K562 (cell line): ENCODE measurements around the gene SAP30BP. TPM values are rescaled to one million over a fixed set of nuclear protein-coding genes. Genes with fewer than 3 reads are reported as not detected.
A peak's percentile ranks its signal among the peaks of the same experiment; 100 is the strongest.

Source experiments
- ATAC-seq: fragments of 200-7000 bp; cut with Tn5 transposase; 3 replicates; pipeline ENCODE4 v1.9.1; 2020; ENCODE audit warnings: moderate library complexity
- BruUV-seq: library from RNA; stranded (reverse); fragments of 400-500 nt; replicated peaks from 2 replicates; lab custom pipeline; 2021; lab: Mats Ljungman, UMichigan
- CTCF ChIA-PET: fragments of 300-600 bp; formaldehyde crosslinking; extraction: SDS; loops from one replicate; lab custom pipeline; 2021; ENCODE audit warnings: low intra/inter-chr PET ratio; lab: Yijun Ruan, JAX
- POLR2A ChIA-PET: fragments of 300-600, 350-650 bp; sonication (Branson Sonifier 250); formaldehyde crosslinking; extraction: SDS; loops from one replicate; lab custom pipeline; 2021; ENCODE audit warnings: antibody characterized with exemption, inconsistent platforms; lab: Yijun Ruan, JAX
- DNase-seq, 4 experiments: peaks; one replicate each; pipeline versions ENCODE4 v3.0.0 to v3.0.0-alpha.2; 2011 to 2018; ENCODE audit warnings: low spot score in 3 of 4, mixed read lengths in 3 of 4; ENCODE audit errors: extremely low read depth in 1 of 4
- FAIRE-seq: peaks from 2 replicates; lab custom pipeline; 2011; peaks lifted over from hg19 to GRCh38; lab: Jason Lieb, UNC
- H2AFZ ChIP-seq: 2 replicates; pipeline ENCODE4 v1.6.0; 2011; ENCODE audit warnings: low read depth, low read length, control low read depth, inconsistent platforms
- H3K27ac ChIP-seq: fragments of 200-600 bp; 3 replicates; pipeline ENCODE4 v1.8.0; 2011; ENCODE audit warnings: low read depth, mild to moderate bottlenecking, control low read depth, inconsistent platforms, low read length, moderate library complexity, mixed read lengths; ENCODE audit errors: extremely low read depth
- H3K27me3 ChIP-seq, 2 experiments: fragments of 300-600 bp in 1 of 2; 2 replicates in 1 of 2; 3 replicates in 1 of 2; pipeline versions ENCODE4 v1.6.0 to v1.8.0; 2011; ENCODE audit warnings: inconsistent platforms in 2 of 2, low read length in 2 of 2, mild to moderate bottlenecking in 1 of 2, mixed read lengths in 1 of 2, moderate library complexity in 1 of 2; ENCODE audit not compliant: control insufficient read depth in 2 of 2, insufficient read depth in 2 of 2
- H3K36me3 ChIP-seq: fragments of 300-600 bp; 3 replicates; pipeline ENCODE4 v1.8.0; 2011; ENCODE audit warnings: mild to moderate bottlenecking, low read length, inconsistent platforms; ENCODE audit not compliant: control insufficient read depth, insufficient read depth
- H3K4me1 ChIP-seq, 2 experiments: fragments of 200-600 bp in 1 of 2; replicated peaks in 1 of 2; 2 replicates in 1 of 2; 3 replicates in 1 of 2; pipeline versions ENCODE4 v1.5.1 to v1.8.0; 2011; ENCODE audit warnings: inconsistent platforms in 2 of 2, low read length in 2 of 2, mild to moderate bottlenecking in 1 of 2, mixed read lengths in 1 of 2, moderate library complexity in 1 of 2; ENCODE audit not compliant: control insufficient read depth in 2 of 2, insufficient read depth in 2 of 2
- H3K4me2 ChIP-seq: 2 replicates; pipeline ENCODE4 v1.6.1; 2011; ENCODE audit warnings: low read length, control low read depth, inconsistent platforms, mixed read lengths; ENCODE audit not compliant: insufficient read depth
- H3K4me3 ChIP-seq: fragments of 200-600 bp; sonication (generic), shearing (Covaris generic); 2 replicates; pipeline ENCODE4 v1.5.1; 2016; ENCODE audit warnings: control low read depth, inconsistent platforms
- H3K79me2 ChIP-seq: fragments of 200-600 bp; 3 replicates; pipeline ENCODE4 v1.8.0; 2011; ENCODE audit warnings: low read length, inconsistent platforms; ENCODE audit not compliant: control insufficient read depth, insufficient read depth
- H3K9ac ChIP-seq, 2 experiments: 2 replicates each; pipeline versions ENCODE4 v1.6.0 to v1.6.1; 2011; ENCODE audit warnings: low read depth in 2 of 2, low read length in 2 of 2, control low read depth in 1 of 2, inconsistent platforms in 1 of 2, mild to moderate bottlenecking in 1 of 2, mixed read lengths in 1 of 2; ENCODE audit not compliant: insufficient read depth in 1 of 2
- H3K9me1 ChIP-seq: one replicate; pipeline ENCODE4 v1.6.0; 2011; ENCODE audit warnings: inconsistent platforms, mild to moderate bottlenecking, low read length, moderate library complexity; ENCODE audit not compliant: control insufficient read depth, insufficient read depth
- H3K9me3 ChIP-seq: replicated peaks from 2 replicates; pipeline ENCODE4 v1.5.1; 2011; ENCODE audit warnings: low read depth, low read length, inconsistent platforms; ENCODE audit not compliant: control insufficient read depth, insufficient read depth
- H4K20me1 ChIP-seq: replicated peaks from 2 replicates; pipeline ENCODE4 v1.6.1; 2011; ENCODE audit warnings: low read length, inconsistent platforms, mixed read lengths; ENCODE audit not compliant: control insufficient read depth, insufficient read depth
- CREB3L1 ChIP-seq: fragments of 450-650 bp; IDR thresholded peaks from 2 replicates; pipeline ENCODE4 v1.6.1; 2014; ENCODE audit warnings: low read depth, mild to moderate bottlenecking, moderate library complexity, borderline replicate concordance
- HDAC2 ChIP-seq: fragments of 450-650 bp; IDR thresholded peaks from 2 replicates; pipeline ENCODE4 v1.6.1; 2016; ENCODE audit warnings: mild to moderate bottlenecking
- MTF1 ChIP-seq: fragments of 250-450 bp; sonication (Bioruptor Pico); IDR thresholded peaks from 2 replicates; pipeline ENCODE4 v1.9.0; 2021; ENCODE audit warnings: moderate library complexity, mild to moderate bottlenecking, inconsistent platforms, borderline replicate concordance
- POLR2G ChIP-seq: fragments of 200-400 bp; formaldehyde crosslinking; IDR thresholded peaks from 2 replicates; pipeline ENCODE4 v1.6.1; 2017; ENCODE audit warnings: low read depth, mild to moderate bottlenecking, antibody characterized with exemption, low read length, moderate library complexity
- ZBTB33 ChIP-seq: sonication (generic); formaldehyde crosslinking; IDR thresholded peaks from 2 replicates; pipeline ENCODE4 v1.8.1; 2023; ENCODE audit warnings: mild to moderate bottlenecking, missing genetic modification reagents
- ZKSCAN8 ChIP-seq: fragments of 200-800 bp; sonication (Bioruptor generic); IDR thresholded peaks from 2 replicates; pipeline ENCODE4 v1.6.1; 2016; ENCODE audit warnings: missing genetic modification characterization, missing compliant biosample characterization
- WGBS: fragments of 100-300 bp; shearing (Covaris generic); methylation state at CpG from one replicate; pipeline ENCODE4 v1.1.6; 2016; ENCODE audit warnings: low coverage, mixed read lengths; ENCODE audit not compliant: insufficient coverage; ENCODE audit errors: missing lambda C conversion rate; 5-methylcytosine and 5-hydroxymethylcytosine counted together
- in situ Hi-C: fragments of 300-500 bp; cut with MboI; formaldehyde crosslinking; loops from 4 replicates; pipeline ENCODE4 v1.15.0; 2018; ENCODE audit warnings: inconsistent platforms, mixed read lengths
- intact Hi-C: fragments of 100-400 bp; cut with micrococcal nuclease; formaldehyde crosslinking; loops from 2 replicates; pipeline ENCODE4 v1.14.2; 2022
- polyA plus RNA-seq, 8 experiments: library from polyadenylated mRNA; depleted of rRNA in 4 of 8; stranded (reverse) in 5 of 8; unstranded in 3 of 8; fragments of >200 nt; fragmentation: Nextera tagmentation in 2 of 8; fragmentation: Illumina TruSeq in 1 of 8; extraction: Ambion mirVana in 2 of 8; extraction: Trizol in 1 of 8; gene quantifications; 2 replicates each; pipeline versions ENCODE4 v1.2.1 to v1.2.3, GENCODE V29; 2011 to 2014; ENCODE audit warnings: inconsistent platforms in 1 of 8, missing spikeins in 1 of 8
- total RNA-seq, 7 experiments: library from RNA; depleted of rRNA in 6 of 7; stranded (reverse); fragments of >200 nt in 6 of 7; fragmentation: Illumina TruSeq in 2 of 7; extraction: Trizol in 2 of 7; gene quantifications; 2 replicates each; pipeline versions ENCODE4 v1.2.1 to v1.2.3, GENCODE V29; 2011 to 2021; ENCODE audit warnings: low replicate concordance in 1 of 7
- TF ChIP-seq, protein P1 (sequence below), 2 experiments: fragments of 450-650 bp; formaldehyde crosslinking in 1 of 2; IDR thresholded peaks; 2 replicates each; pipeline versions ENCODE4 v1.4.0 to v1.6.1; 2014 to 2020; ENCODE audit warnings: mild to moderate bottlenecking in 2 of 2, borderline replicate concordance in 1 of 2, low read depth in 1 of 2

Gene SAP30BP
- total and polyA plus RNA-seq, 9 of the 15 experiments (the other 6 are each of a cell fraction or from before 2014, with no cell fraction given), result 45.3 to 154 (median 71.7) TPM

GRCh38 chr17:75630071-75630917 lies 36.8 kb upstream of the SAP30BP start:
- H3K9me1 ChIP-seq, result no peaks in the 10 kb centered on the region
- no peaks in the 10 kb centered on the region for H3K79me2 ChIP-seq
- no peak for DNase-seq
- H3K9me3 ChIP-seq, result no peaks in the 10 kb centered on the region
- 87% methylated on average over 21 of the region's 26 CpGs for WGBS
- no peaks in the 10 kb centered on the region for H3K27me3 ChIP-seq
- peak overlapping the region in 1 of 2 experiments; percentile 11; a peak in 1 of 4 replicates for H3K9ac ChIP-seq
- H2AFZ ChIP-seq, result no peak overlapping the region
- BruUV-seq, result no TSS peak
- ATAC-seq, result no peak
- in situ Hi-C loops, result no loop called here
- FAIRE-seq, result no peak
- H3K4me3 ChIP-seq, result no peak overlapping the region
- no peak overlapping the region for H3K27ac ChIP-seq
- POLR2A ChIA-PET, result interaction anchor here (0.6 to 0.8 kb wide), 2 partner anchors 108 to 120 kb away, joined by 3 read pairs; no protein-coding TSS in a partner anchor
- CTCF ChIA-PET, result no interaction called here
- intact Hi-C loops, result no loop called here
- no peak overlapping the region for H3K4me2 ChIP-seq
- H4K20me1 ChIP-seq, result peaks cover 13% of the 10 kb centered on the region; the same call in 1 of the 2 replicates
- H3K36me3 ChIP-seq, result peaks cover 4% of the 10 kb centered on the region; the same call in 2 of the 3 replicates
- H3K4me1 ChIP-seq, result peaks cover 19 to 76% of the 10 kb centered on the region in 2 experiments
- TF ChIP-seq ZBTB33 (CRISPR knock-in tag), result peak; percentile 15; the same call in 1 of the 2 replicates
- TF ChIP-seq, protein P1, sequence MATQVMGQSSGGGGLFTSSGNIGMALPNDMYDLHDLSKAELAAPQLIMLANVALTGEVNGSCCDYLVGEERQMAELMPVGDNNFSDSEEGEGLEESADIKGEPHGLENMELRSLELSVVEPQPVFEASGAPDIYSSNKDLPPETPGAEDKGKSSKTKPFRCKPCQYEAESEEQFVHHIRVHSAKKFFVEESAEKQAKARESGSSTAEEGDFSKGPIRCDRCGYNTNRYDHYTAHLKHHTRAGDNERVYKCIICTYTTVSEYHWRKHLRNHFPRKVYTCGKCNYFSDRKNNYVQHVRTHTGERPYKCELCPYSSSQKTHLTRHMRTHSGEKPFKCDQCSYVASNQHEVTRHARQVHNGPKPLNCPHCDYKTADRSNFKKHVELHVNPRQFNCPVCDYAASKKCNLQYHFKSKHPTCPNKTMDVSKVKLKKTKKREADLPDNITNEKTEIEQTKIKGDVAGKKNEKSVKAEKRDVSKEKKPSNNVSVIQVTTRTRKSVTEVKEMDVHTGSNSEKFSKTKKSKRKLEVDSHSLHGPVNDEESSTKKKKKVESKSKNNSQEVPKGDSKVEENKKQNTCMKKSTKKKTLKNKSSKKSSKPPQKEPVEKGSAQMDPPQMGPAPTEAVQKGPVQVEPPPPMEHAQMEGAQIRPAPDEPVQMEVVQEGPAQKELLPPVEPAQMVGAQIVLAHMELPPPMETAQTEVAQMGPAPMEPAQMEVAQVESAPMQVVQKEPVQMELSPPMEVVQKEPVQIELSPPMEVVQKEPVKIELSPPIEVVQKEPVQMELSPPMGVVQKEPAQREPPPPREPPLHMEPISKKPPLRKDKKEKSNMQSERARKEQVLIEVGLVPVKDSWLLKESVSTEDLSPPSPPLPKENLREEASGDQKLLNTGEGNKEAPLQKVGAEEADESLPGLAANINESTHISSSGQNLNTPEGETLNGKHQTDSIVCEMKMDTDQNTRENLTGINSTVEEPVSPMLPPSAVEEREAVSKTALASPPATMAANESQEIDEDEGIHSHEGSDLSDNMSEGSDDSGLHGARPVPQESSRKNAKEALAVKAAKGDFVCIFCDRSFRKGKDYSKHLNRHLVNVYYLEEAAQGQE (IDR thresholded peaks at IDR 0.05; ENCODE audit: borderline replicate concordance), result no peak
- TF ChIP-seq, protein P1 (CRISPR knock-in tag; IDR thresholded peaks at IDR 0.05; ENCODE audit: low read depth), result no peak
- TF ChIP-seq CREB3L1, result no peak
- no peak for TF ChIP-seq ZKSCAN8 (CRISPR knock-in tag)
- 0 out of 2 replicates have a peak, but pooled peaks have one; percentile 9 for TF ChIP-seq POLR2G
- TF ChIP-seq HDAC2, result no peak
- TF ChIP-seq MTF1 (CRISPR knock-in tag), result no peak
